GM19455 (cell line): Measurements from ENCODE around the gene MNS1.
"Not testable (repeated sequence)": the region's sequence is repeated elsewhere in the genome, so short reads cannot be mapped to it uniquely, and the experiment has no call there.

ENCODE experiments used
- ATAC-seq: cut with Tn5 transposase; IDR thresholded peaks from one replicate; pipeline ENCODE4 v1.9.1; 2021; ENCODE audit not compliant: unreplicated experiment

MNS1 gene

GRCh38 chr15:56456229-56456628, 8.7 kb downstream of the MNS1 start:
- ATAC-seq, result no peak

GRCh38 chr15:56454836-56455235, 10.1 kb downstream of the MNS1 start:
- no peak for ATAC-seq

- no peak for ATAC-seq
Observed at GRCh38 chr15:56445746-56446145, 19.2 kb downstream of the MNS1 start.

- no peak for ATAC-seq
Observed at GRCh38 chr15:56442354-56442753, 22.6 kb downstream of the MNS1 start.

- no peak for ATAC-seq
Observed at GRCh38 chr15:56440214-56440770, 24.6 kb downstream of the MNS1 start.

GRCh38 chr15:56432304-56432703, 32.6 kb downstream of the MNS1 start:
- ATAC-seq, result no peak

GRCh38 chr15:56428821-56429458, 36.0 kb downstream of the MNS1 start:
- ATAC-seq, result no peak

- ATAC-seq, result no peak
Observed at GRCh38 chr15:56425976-56426375, 39.0 kb downstream of the MNS1 start.

GRCh38 chr15:56425276-56425675, 39.7 kb downstream of the MNS1 start:
- no peak for ATAC-seq

- ATAC-seq, result not testable (repeated sequence)
Observed at GRCh38 chr15:56413114-56413733, 51.7 kb downstream of the MNS1 start.

- no peak for ATAC-seq
Observed at GRCh38 chr15:56411122-56411749, 53.7 kb downstream of the MNS1 start.

GRCh38 chr15:56410721-56411120, 54.2 kb downstream of the MNS1 start:
- ATAC-seq, result no peak

GRCh38 chr15:56399209-56399608, 65.7 kb downstream of the MNS1 start:
- not testable (repeated sequence) for ATAC-seq

- ATAC-seq, result not testable (repeated sequence)
Observed at GRCh38 chr15:56397325-56397724, 67.6 kb downstream of the MNS1 start.

GRCh38 chr15:56394909-56395308, 70.0 kb downstream of the MNS1 start:
- no peak for ATAC-seq

GRCh38 chr15:56393277-56393676, 71.7 kb downstream of the MNS1 start:
- no peak for ATAC-seq

- ATAC-seq, result no peak
Observed at GRCh38 chr15:56390739-56391267, 74.1 kb downstream of the MNS1 start.

GRCh38 chr15:56385908-56386307, 79.0 kb downstream of the MNS1 start:
- ATAC-seq, result no peak

GRCh38 chr15:56383010-56383409, 81.9 kb downstream of the MNS1 start:
- ATAC-seq, result no peak
